K562 (cell line): ENCODE data around the gene PPP1R3C. TPM values are rescaled to one million over a fixed set of nuclear protein-coding genes. Genes with fewer than 3 reads are reported as not detected.
A peak's percentile ranks its signal among the peaks of the same experiment; 100 is the strongest.

Source experiments
- ATAC-seq: fragments of 200-7000 bp; cut with Tn5 transposase; 3 replicates; pipeline ENCODE4 v1.9.1; 2020; ENCODE audit warnings: moderate library complexity
- BruUV-seq: library from RNA; stranded (reverse); fragments of 400-500 nt; replicated peaks from 2 replicates; lab custom pipeline; 2021; lab: Mats Ljungman, UMichigan
- CTCF ChIA-PET: fragments of 300-600 bp; formaldehyde crosslinking; extraction: SDS; loops from one replicate; lab custom pipeline; 2021; ENCODE audit warnings: low intra/inter-chr PET ratio; lab: Yijun Ruan, JAX
- POLR2A ChIA-PET: fragments of 300-600, 350-650 bp; sonication (Branson Sonifier 250); formaldehyde crosslinking; extraction: SDS; loops from one replicate; lab custom pipeline; 2021; ENCODE audit warnings: antibody characterized with exemption, inconsistent platforms; lab: Yijun Ruan, JAX
- DNase-seq, 4 experiments: peaks; one replicate each; pipeline versions ENCODE4 v3.0.0 to v3.0.0-alpha.2; 2011 to 2018; ENCODE audit warnings: low spot score in 3 of 4, mixed read lengths in 3 of 4; ENCODE audit errors: extremely low read depth in 1 of 4
- FAIRE-seq: peaks from 2 replicates; lab custom pipeline; 2011; peaks lifted over from hg19 to GRCh38; lab: Jason Lieb, UNC
- H2AFZ ChIP-seq: 2 replicates; pipeline ENCODE4 v1.6.0; 2011; ENCODE audit warnings: low read depth, low read length, control low read depth, inconsistent platforms
- H3K27ac ChIP-seq: fragments of 200-600 bp; 3 replicates; pipeline ENCODE4 v1.8.0; 2011; ENCODE audit warnings: low read depth, mild to moderate bottlenecking, control low read depth, inconsistent platforms, low read length, moderate library complexity, mixed read lengths; ENCODE audit errors: extremely low read depth
- H3K27me3 ChIP-seq, 2 experiments: fragments of 300-600 bp in 1 of 2; 2 replicates in 1 of 2; 3 replicates in 1 of 2; pipeline versions ENCODE4 v1.6.0 to v1.8.0; 2011; ENCODE audit warnings: inconsistent platforms in 2 of 2, low read length in 2 of 2, mild to moderate bottlenecking in 1 of 2, mixed read lengths in 1 of 2, moderate library complexity in 1 of 2; ENCODE audit not compliant: control insufficient read depth in 2 of 2, insufficient read depth in 2 of 2
- H3K36me3 ChIP-seq: fragments of 300-600 bp; 3 replicates; pipeline ENCODE4 v1.8.0; 2011; ENCODE audit warnings: mild to moderate bottlenecking, low read length, inconsistent platforms; ENCODE audit not compliant: control insufficient read depth, insufficient read depth
- H3K4me1 ChIP-seq, 2 experiments: fragments of 200-600 bp in 1 of 2; replicated peaks in 1 of 2; 2 replicates in 1 of 2; 3 replicates in 1 of 2; pipeline versions ENCODE4 v1.5.1 to v1.8.0; 2011; ENCODE audit warnings: inconsistent platforms in 2 of 2, low read length in 2 of 2, mild to moderate bottlenecking in 1 of 2, mixed read lengths in 1 of 2, moderate library complexity in 1 of 2; ENCODE audit not compliant: control insufficient read depth in 2 of 2, insufficient read depth in 2 of 2
- H3K4me2 ChIP-seq: 2 replicates; pipeline ENCODE4 v1.6.1; 2011; ENCODE audit warnings: low read length, control low read depth, inconsistent platforms, mixed read lengths; ENCODE audit not compliant: insufficient read depth
- H3K4me3 ChIP-seq: fragments of 200-600 bp; sonication (generic), shearing (Covaris generic); 2 replicates; pipeline ENCODE4 v1.5.1; 2016; ENCODE audit warnings: control low read depth, inconsistent platforms
- H3K79me2 ChIP-seq: fragments of 200-600 bp; 3 replicates; pipeline ENCODE4 v1.8.0; 2011; ENCODE audit warnings: low read length, inconsistent platforms; ENCODE audit not compliant: control insufficient read depth, insufficient read depth
- H3K9ac ChIP-seq, 2 experiments: 2 replicates each; pipeline versions ENCODE4 v1.6.0 to v1.6.1; 2011; ENCODE audit warnings: low read depth in 2 of 2, low read length in 2 of 2, control low read depth in 1 of 2, inconsistent platforms in 1 of 2, mild to moderate bottlenecking in 1 of 2, mixed read lengths in 1 of 2; ENCODE audit not compliant: insufficient read depth in 1 of 2
- H3K9me1 ChIP-seq: one replicate; pipeline ENCODE4 v1.6.0; 2011; ENCODE audit warnings: inconsistent platforms, mild to moderate bottlenecking, low read length, moderate library complexity; ENCODE audit not compliant: control insufficient read depth, insufficient read depth
- H3K9me3 ChIP-seq: replicated peaks from 2 replicates; pipeline ENCODE4 v1.5.1; 2011; ENCODE audit warnings: low read depth, low read length, inconsistent platforms; ENCODE audit not compliant: control insufficient read depth, insufficient read depth
- H4K20me1 ChIP-seq: replicated peaks from 2 replicates; pipeline ENCODE4 v1.6.1; 2011; ENCODE audit warnings: low read length, inconsistent platforms, mixed read lengths; ENCODE audit not compliant: control insufficient read depth, insufficient read depth
- CBX8 ChIP-seq: fragments of 200-600 bp; sonication (generic); IDR thresholded peaks from 2 replicates; pipeline ENCODE4 v1.6.1; 2012; ENCODE audit warnings: borderline replicate concordance, mixed run types, low read depth, mild to moderate bottlenecking, moderate library complexity, mixed read lengths, low read length, control low read depth, inconsistent platforms; ENCODE audit not compliant: poor library complexity, severe bottlenecking; ENCODE audit errors: extremely low read depth
- CXXC5 ChIP-seq: fragments of 250-450 bp; sonication (Bioruptor Pico); IDR thresholded peaks from 2 replicates; pipeline ENCODE4 v1.8.0; 2022; ENCODE audit warnings: inconsistent platforms, mild to moderate bottlenecking, moderate library complexity
- DACH1 ChIP-seq: fragments of 450-650 bp; IDR thresholded peaks from 2 replicates; pipeline ENCODE4 v1.6.1; 2018; ENCODE audit not compliant: partially characterized antibody
- DIDO1 ChIP-seq: fragments of 450-650 bp; IDR thresholded peaks from 2 replicates; pipeline ENCODE4 v1.6.1; 2016; ENCODE audit warnings: low read depth, missing biosample characterization, missing genetic modification characterization
- FOXK2 ChIP-seq, 2 experiments: fragments of 450-650 bp; IDR thresholded peaks in 1 of 2; conservative IDR thresholded peaks in 1 of 2; 2 replicates each; pipeline ENCODE4 v1.6.1; 2016; ENCODE audit warnings: low read depth in 2 of 2, mild to moderate bottlenecking in 1 of 2
- HCFC1 ChIP-seq: IDR thresholded peaks from 2 replicates; pipeline ENCODE4 v1.6.1; 2012; ENCODE audit warnings: low read depth, low read length, improper control_type of control experiment
- HSF4 ChIP-seq: fragments of 250-450 bp; sonication (Bioruptor Pico); IDR thresholded peaks from 2 replicates; pipeline ENCODE4 v2.1.2; 2022; ENCODE audit warnings: mild to moderate bottlenecking, moderate library complexity, borderline replicate concordance
- ILK ChIP-seq: fragments of 450-650 bp; IDR thresholded peaks from 2 replicates; pipeline ENCODE4 v1.6.1; 2016; ENCODE audit warnings: missing genetic modification characterization, low read depth, mild to moderate bottlenecking, missing compliant biosample characterization, moderate library complexity, borderline replicate concordance
- JUND ChIP-seq, 2 experiments: IDR thresholded peaks; 2 replicates in 1 of 2; 3 replicates in 1 of 2; pipeline ENCODE4 v1.6.1; 2011; ENCODE audit warnings: borderline replicate concordance in 2 of 2, low read depth in 2 of 2, low read length in 2 of 2, improper control_type of control experiment in 1 of 2, missing biosample characterization in 1 of 2, missing genetic modification characterization in 1 of 2, missing genetic modification reagents in 1 of 2
- NR1H2 ChIP-seq: sonication (generic); formaldehyde crosslinking; IDR thresholded peaks from 2 replicates; pipeline ENCODE4 v1.4.0; 2020; ENCODE audit warnings: mild to moderate bottlenecking, missing genetic modification reagents
- POLR2AphosphoS5 ChIP-seq: IDR thresholded peaks from 2 replicates; pipeline ENCODE4 v1.6.1; 2011; ENCODE audit warnings: mild to moderate bottlenecking, low read depth, low read length, moderate library complexity; ENCODE audit not compliant: control insufficient read depth, insufficient read depth
- SMARCA5 ChIP-seq: fragments of 450-650 bp; IDR thresholded peaks from 2 replicates; pipeline ENCODE4 v1.6.1; 2016
- ZFX ChIP-seq: sonication (generic); formaldehyde crosslinking; IDR thresholded peaks from 2 replicates; pipeline ENCODE4 v1.8.0; 2022; ENCODE audit warnings: mild to moderate bottlenecking, missing genetic modification reagents, moderate library complexity
- ZNF12 ChIP-seq: sonication (generic); formaldehyde crosslinking; IDR thresholded peaks from 2 replicates; pipeline ENCODE4 v1.4.0; 2020; ENCODE audit warnings: mild to moderate bottlenecking, missing genetic modification reagents
- ZNF586 ChIP-seq: fragments of 450-650 bp; formaldehyde crosslinking; conservative IDR thresholded peaks from 2 replicates; pipeline ENCODE4 v1.4.0; 2020; ENCODE audit warnings: mild to moderate bottlenecking, moderate library complexity
- ZNF707 ChIP-seq: fragments of 250-450 bp; sonication (Bioruptor Pico); conservative IDR thresholded peaks from 2 replicates; pipeline ENCODE4 v1.8.0; 2022; ENCODE audit warnings: inconsistent platforms, mild to moderate bottlenecking, moderate library complexity
- WGBS: fragments of 100-300 bp; shearing (Covaris generic); methylation state at CpG from one replicate; pipeline ENCODE4 v1.1.6; 2016; ENCODE audit warnings: low coverage, mixed read lengths; ENCODE audit not compliant: insufficient coverage; ENCODE audit errors: missing lambda C conversion rate; 5-methylcytosine and 5-hydroxymethylcytosine counted together
- in situ Hi-C: fragments of 300-500 bp; cut with MboI; formaldehyde crosslinking; loops from 4 replicates; pipeline ENCODE4 v1.15.0; 2018; ENCODE audit warnings: inconsistent platforms, mixed read lengths
- intact Hi-C: fragments of 100-400 bp; cut with micrococcal nuclease; formaldehyde crosslinking; loops from 2 replicates; pipeline ENCODE4 v1.14.2; 2022
- polyA plus RNA-seq, 8 experiments: library from polyadenylated mRNA; depleted of rRNA in 4 of 8; stranded (reverse) in 5 of 8; unstranded in 3 of 8; fragments of >200 nt; fragmentation: Nextera tagmentation in 2 of 8; fragmentation: Illumina TruSeq in 1 of 8; extraction: Ambion mirVana in 2 of 8; extraction: Trizol in 1 of 8; gene quantifications; 2 replicates each; pipeline versions ENCODE4 v1.2.1 to v1.2.3, GENCODE V29; 2011 to 2014; ENCODE audit warnings: inconsistent platforms in 1 of 8, missing spikeins in 1 of 8
- total RNA-seq, 7 experiments: library from RNA; depleted of rRNA in 6 of 7; stranded (reverse); fragments of >200 nt in 6 of 7; fragmentation: Illumina TruSeq in 2 of 7; extraction: Trizol in 2 of 7; gene quantifications; 2 replicates each; pipeline versions ENCODE4 v1.2.1 to v1.2.3, GENCODE V29; 2011 to 2021; ENCODE audit warnings: low replicate concordance in 1 of 7
- TF ChIP-seq, protein P1 (sequence below): fragments of 450-650 bp; formaldehyde crosslinking; IDR thresholded peaks from 2 replicates; pipeline ENCODE4 v1.4.0; 2020; ENCODE audit warnings: mild to moderate bottlenecking, mixed read lengths
- TF ChIP-seq, protein P2 (sequence below): sonication (generic); formaldehyde crosslinking; IDR thresholded peaks from 2 replicates; pipeline ENCODE4 v1.8.1; 2023; ENCODE audit warnings: mild to moderate bottlenecking, missing genetic modification reagents, moderate library complexity

The PPP1R3C gene
- total and polyA plus RNA-seq, 9 of the 15 experiments (the other 6 are each of a cell fraction or from before 2014, with no cell fraction given) = 0.06 to 0.24 (median 0.12) TPM; not detected in 3

DNA sequence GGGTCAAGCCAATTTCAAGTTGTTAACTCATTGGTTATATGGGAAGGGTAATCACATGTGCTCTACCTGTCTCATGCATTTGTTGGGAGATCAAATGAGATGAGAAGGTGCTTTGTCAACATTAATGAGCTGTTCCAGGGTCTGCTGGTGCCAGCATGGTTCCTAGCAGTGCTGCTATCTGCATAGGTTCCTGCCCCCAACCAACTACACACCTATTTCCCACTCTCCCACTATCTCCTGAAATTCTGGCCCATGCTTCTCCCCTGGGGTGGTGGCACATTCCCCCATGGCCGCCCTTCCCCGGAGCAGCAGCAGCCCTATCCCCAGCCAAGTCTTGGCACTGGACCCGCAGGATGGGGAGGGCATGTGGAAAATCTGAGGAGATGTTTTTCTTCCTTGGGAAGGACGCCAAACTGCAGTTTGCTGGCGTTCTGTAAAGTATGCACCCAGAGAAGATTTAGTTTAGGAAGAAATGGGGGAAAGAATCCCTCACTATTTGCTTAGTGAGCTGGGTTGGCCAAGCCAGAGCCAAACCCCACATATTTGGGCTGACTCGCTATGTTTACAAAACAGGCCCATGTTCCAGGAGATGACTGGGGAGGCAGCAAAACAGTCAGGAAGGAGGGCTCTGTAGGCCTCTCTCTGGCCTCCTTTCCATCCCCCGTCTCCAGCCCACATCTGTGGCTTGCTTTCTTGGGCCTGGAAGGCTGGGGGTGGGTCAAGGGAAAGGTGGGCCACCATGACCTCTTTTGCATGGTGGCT, 42.5 kb downstream of the PPP1R3C start:
- ChIA-PET CTCF (no interaction called here), POLR2A (interaction anchor here (0.6 kb wide), 1 partner anchor 213 kb away, joined by 3 read pairs; no protein-coding TSS in a partner anchor)
- FAIRE-seq (peak; percentile 51), DNase-seq (no peak), ATAC-seq (peak; percentile 40)
- WGBS = 75% methylated on average over 7 of the region's 7 CpGs
- H3K9me1 ChIP-seq = no peaks in the 10 kb centered on the region
- BruUV-seq = no TSS peak
- no peaks in the 10 kb centered on the region for H3K27me3 ChIP-seq
- no peaks in the 10 kb centered on the region for H3K36me3 ChIP-seq
- peak overlapping the region; percentile 64 for H3K27ac ChIP-seq
- no peak overlapping the region for H3K4me3 ChIP-seq
- H3K9ac ChIP-seq = peak overlapping the region; percentile 32 to 43; a peak in 3 of 4 replicates
- no peaks in the 10 kb centered on the region for H4K20me1 ChIP-seq
- 0 out of 2 replicates have a peak overlapping the region, but pooled peaks have one; percentile 30 for H3K4me2 ChIP-seq
- peak overlapping the region; percentile 75 for H2AFZ ChIP-seq
- in situ Hi-C loops = no loop called here
- H3K79me2 ChIP-seq = no peaks in the 10 kb centered on the region
- H3K4me1 ChIP-seq = peaks cover 23 to 59% of the 10 kb centered on the region in 2 experiments
- H3K9me3 ChIP-seq = no peaks in the 10 kb centered on the region
- intact Hi-C loops = loop anchor here (5.0 kb wide), 1 partner anchor 42 kb away; the partner anchor contains the start of gene PPP1R3C
- TF ChIP-seq HCFC1 = no peak
- TF ChIP-seq POLR2AphosphoS5 = no peak
- TF ChIP-seq ZNF12 = no peak
- no peak for TF ChIP-seq SMARCA5
- no peak for TF ChIP-seq CBX8
- no peak for TF ChIP-seq DIDO1 (tag)
- TF ChIP-seq CXXC5 (CRISPR knock-in tag) = 0 out of 2 replicates have a peak, but pooled peaks have one; percentile 2
- TF ChIP-seq HSF4 (CRISPR knock-in tag) = no peak
- TF ChIP-seq, protein P1, sequence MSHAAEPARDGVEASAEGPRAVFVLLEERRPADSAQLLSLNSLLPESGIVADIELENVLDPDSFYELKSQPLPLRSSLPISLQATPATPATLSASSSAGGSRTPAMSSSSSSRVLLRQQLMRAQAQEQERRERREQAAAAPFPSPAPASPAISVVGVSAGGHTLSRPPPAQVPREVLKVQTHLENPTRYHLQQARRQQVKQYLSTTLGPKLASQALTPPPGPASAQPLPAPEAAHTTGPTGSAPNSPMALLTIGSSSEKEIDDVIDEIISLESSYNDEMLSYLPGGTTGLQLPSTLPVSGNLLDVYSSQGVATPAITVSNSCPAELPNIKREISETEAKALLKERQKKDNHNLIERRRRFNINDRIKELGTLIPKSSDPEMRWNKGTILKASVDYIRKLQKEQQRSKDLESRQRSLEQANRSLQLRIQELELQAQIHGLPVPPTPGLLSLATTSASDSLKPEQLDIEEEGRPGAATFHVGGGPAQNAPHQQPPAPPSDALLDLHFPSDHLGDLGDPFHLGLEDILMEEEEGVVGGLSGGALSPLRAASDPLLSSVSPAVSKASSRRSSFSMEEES = no peak
- TF ChIP-seq NR1H2 (CRISPR knock-in tag) = no peak
- no peak; the same call in 1 of the 2 replicates for TF ChIP-seq JUND (IDR thresholded peaks at IDR 0.05; ENCODE audit: borderline replicate concordance, low read depth, low read length)
- no peak; the same call in 2 of the 3 replicates for TF ChIP-seq JUND (tag; IDR thresholded peaks at IDR 0.05; ENCODE audit: borderline replicate concordance, low read depth, low read length)
- TF ChIP-seq ZNF707 (CRISPR knock-in tag) = no peak
- TF ChIP-seq ZNF586 = no peak
- TF ChIP-seq, protein P2, sequence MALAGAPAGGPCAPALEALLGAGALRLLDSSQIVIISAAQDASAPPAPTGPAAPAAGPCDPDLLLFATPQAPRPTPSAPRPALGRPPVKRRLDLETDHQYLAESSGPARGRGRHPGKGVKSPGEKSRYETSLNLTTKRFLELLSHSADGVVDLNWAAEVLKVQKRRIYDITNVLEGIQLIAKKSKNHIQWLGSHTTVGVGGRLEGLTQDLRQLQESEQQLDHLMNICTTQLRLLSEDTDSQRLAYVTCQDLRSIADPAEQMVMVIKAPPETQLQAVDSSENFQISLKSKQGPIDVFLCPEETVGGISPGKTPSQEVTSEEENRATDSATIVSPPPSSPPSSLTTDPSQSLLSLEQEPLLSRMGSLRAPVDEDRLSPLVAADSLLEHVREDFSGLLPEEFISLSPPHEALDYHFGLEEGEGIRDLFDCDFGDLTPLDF = no peak
- TF ChIP-seq ILK (tag) = no peak
- TF ChIP-seq FOXK2 (conservative IDR thresholded peaks at IDR 0.05 in 1 of 2, IDR thresholded peaks at IDR 0.05 in 1 of 2; ENCODE audit: low read depth in 2 of 2) = peak; percentile 31 to 32; a peak in 1 of 4 replicates
- peak; percentile 23; the same call in 1 of the 2 replicates for TF ChIP-seq ZFX
- TF ChIP-seq DACH1 = no peak
